HK-2 (cell line): Measurements from ENCODE around the gene MTM1.

ENCODE experiments used
- DNase-seq: peaks from one replicate; pipeline ENCODE4 v3.0.0-alpha.2; 2018; ENCODE audit not compliant: unreplicated experiment

The MTM1 gene

DNA sequence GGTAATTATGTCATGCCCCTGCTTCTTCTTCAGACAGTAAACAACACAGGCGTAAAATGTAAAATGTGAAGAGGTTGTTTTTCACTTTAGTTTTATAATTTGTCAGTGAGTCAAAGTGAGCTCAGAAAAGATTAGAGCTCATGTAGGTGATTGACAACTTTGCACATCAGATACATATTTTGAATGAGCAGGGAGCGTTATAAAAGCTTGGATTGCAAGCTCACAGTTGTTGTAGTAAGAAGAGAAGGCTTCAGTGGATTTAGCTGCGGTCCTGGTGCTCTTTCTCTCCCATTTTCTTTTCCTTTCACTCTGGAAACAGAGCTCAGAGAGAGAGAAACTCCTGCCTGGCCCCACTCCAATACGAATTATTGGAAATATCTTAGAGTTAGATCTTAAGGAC is 151.2 kb downstream of the MTM1 start:
- DNase-seq: no peak
